Measurements from ENCODE around the gene VENTX. TPM values are rescaled to one million over a fixed set of nuclear protein-coding genes. Genes with fewer than 3 reads are reported as not detected.

VENTX gene
- total RNA-seq, 1 donor from 2014 or later, result 0.23 TPM

- DNase-seq (ENCODE audit: low spot score), result no peak
- peaks cover 24% of the 10 kb centered on the region for H3K27me3 Mint-ChIP-seq (ENCODE audit: unreplicated experiment)
- H3K4me3 Mint-ChIP-seq (ENCODE audit: unreplicated experiment), result no peak overlapping the region
- TF ChIP-seq CTCF (IDR thresholded peaks at IDR 0.05; ENCODE audit: unreplicated experiment), result no peak
- peaks cover 5% of the 10 kb centered on the region for H3K4me1 Mint-ChIP-seq (ENCODE audit: unreplicated experiment)
- H3K36me3 Mint-ChIP-seq (ENCODE audit: low read depth, unreplicated experiment), result peaks cover 4% of the 10 kb centered on the region
- H3K9me3 Mint-ChIP-seq (ENCODE audit: unreplicated experiment), result no peaks in the 10 kb centered on the region
- no peak overlapping the region for H3K27ac Mint-ChIP-seq (ENCODE audit: unreplicated experiment)
Measured at GRCh38 chr10:133226251-133226808, 11.3 kb upstream of the VENTX start.

GRCh38 chr10:133227256-133227655 is 10.4 kb upstream of the VENTX start:
- TF ChIP-seq CTCF (IDR thresholded peaks at IDR 0.05; ENCODE audit: unreplicated experiment), result no peak
- Mint-ChIP-seq H3K4me3 (ENCODE audit: unreplicated experiment) (no peak overlapping the region), H3K27me3 (ENCODE audit: unreplicated experiment) (peaks cover 30% of the 10 kb centered on the region), H3K36me3 (ENCODE audit: low read depth, unreplicated experiment) (peaks cover 4% of the 10 kb centered on the region), H3K27ac (ENCODE audit: unreplicated experiment) (no peak overlapping the region), H3K4me1 (ENCODE audit: unreplicated experiment) (peaks cover 5% of the 10 kb centered on the region), H3K9me3 (ENCODE audit: unreplicated experiment) (no peaks in the 10 kb centered on the region)
- no peak for DNase-seq (ENCODE audit: low spot score)

GRCh38 chr10:133229265-133230043 is 8.2 kb upstream of the VENTX start:
- no peak overlapping the region for H3K4me3 Mint-ChIP-seq (ENCODE audit: unreplicated experiment)
- peaks cover 5% of the 10 kb centered on the region for H3K4me1 Mint-ChIP-seq (ENCODE audit: unreplicated experiment)
- TF ChIP-seq CTCF (IDR thresholded peaks at IDR 0.05; ENCODE audit: unreplicated experiment), result no peak
- peaks cover 35% of the 10 kb centered on the region for H3K27me3 Mint-ChIP-seq (ENCODE audit: unreplicated experiment)
- H3K9me3 Mint-ChIP-seq (ENCODE audit: unreplicated experiment), result no peaks in the 10 kb centered on the region
- no peak overlapping the region for H3K27ac Mint-ChIP-seq (ENCODE audit: unreplicated experiment)
- no peak for DNase-seq (ENCODE audit: low spot score)
- peaks cover 4% of the 10 kb centered on the region for H3K36me3 Mint-ChIP-seq (ENCODE audit: low read depth, unreplicated experiment)

GRCh38 chr10:133230044-133230361 is 7.7 kb upstream of the VENTX start, which contains the start of gene UTF1:
TSS of gene UTF1 (plus strand) at chr10:133230217. CDS start at chr10:133230289, 72 bp downstream.
- Mint-ChIP-seq H3K27ac (ENCODE audit: unreplicated experiment) (no peak within 1 kb of the TSS), H3K36me3 (ENCODE audit: low read depth, unreplicated experiment) (peaks cover 4% of the 10 kb centered on the region), H3K9me3 (ENCODE audit: unreplicated experiment) (no peaks in the 10 kb centered on the region), H3K27me3 (ENCODE audit: unreplicated experiment) (peaks cover 34% of the 10 kb centered on the region), H3K4me3 (ENCODE audit: unreplicated experiment) (no peak within 1 kb of the TSS), H3K4me1 (ENCODE audit: unreplicated experiment) (peaks cover 5% of the 10 kb centered on the region)
- TF ChIP-seq CTCF (IDR thresholded peaks at IDR 0.05; ENCODE audit: unreplicated experiment), result no peak
- no peak for DNase-seq (ENCODE audit: low spot score)

Data from endothelial cell (in vitro differentiated cells).